AG04450 (cell line): ENCODE data around the gene ANKRD55. TPM values are rescaled to one million over a fixed set of nuclear protein-coding genes. Genes with fewer than 3 reads are reported as not detected.

ENCODE experiments used
- CTCF ChIA-PET: fragments of 300-600, 350-600 bp; formaldehyde crosslinking; extraction: SDS; loops from one replicate; lab custom pipeline; 2022; ENCODE audit warnings: antibody characterized with exemption, inconsistent platforms; lab: Charles Lee
- POLR2A ChIA-PET: fragments of 350-600 bp; formaldehyde crosslinking; extraction: SDS; loops from one replicate; lab custom pipeline; 2021; ENCODE audit warnings: antibody characterized with exemption, inconsistent platforms; lab: Yijun Ruan, JAX
- DNase-seq: peaks from one replicate; pipeline ENCODE4 v3.0.0-alpha.2; 2011; ENCODE audit warnings: low read depth, low spot score
- H3K27ac ChIP-seq: one replicate; pipeline ENCODE4 v1.5.1; 2012; ENCODE audit warnings: low read depth, low read length, control low read depth
- H3K27me3 ChIP-seq: one replicate; pipeline ENCODE4 v1.6.0; 2012; ENCODE audit warnings: low read length; ENCODE audit not compliant: control insufficient read depth, insufficient read depth
- H3K4me3 ChIP-seq: 2 replicates; pipeline ENCODE4 v1.5.1; 2011; ENCODE audit warnings: mild to moderate bottlenecking, low read depth, low read length, control low read depth
- H3K9me3 ChIP-seq: 2 replicates; pipeline ENCODE4 v1.5.1; 2012; ENCODE audit warnings: low read length; ENCODE audit not compliant: control insufficient read depth, insufficient read depth
- CTCF ChIP-seq: IDR thresholded peaks from 2 replicates; pipeline ENCODE4 v1.5.1; 2011; ENCODE audit warnings: low read depth, low read length, control low read depth, inconsistent platforms
- polyA plus RNA-seq: library from polyadenylated mRNA; depleted of rRNA; stranded (reverse); fragments of >200 nt; gene quantifications from 2 replicates; pipeline ENCODE4 v1.2.3, GENCODE V29; 2011

ANKRD55 gene
- polyA plus RNA-seq, 1 experiment = not detected

- Histone ChIP-seq H3K4me3 (no peak overlapping the region), H3K27ac (no peak overlapping the region), H3K9me3 (no peaks in the 10 kb centered on the region), H3K27me3 (no peaks in the 10 kb centered on the region)
- ChIA-PET POLR2A (no interaction called here), CTCF (no interaction called here)
- no peak for DNase-seq
- no peak for TF ChIP-seq CTCF
Observed at GRCh38 chr5:56094579-56095361, 138.4 kb downstream of the ANKRD55 start.

GRCh38 chr5:56093970-56094369 is 139.2 kb downstream of the ANKRD55 start:
- no peak for TF ChIP-seq CTCF
- H3K27ac ChIP-seq = no peak overlapping the region
- CTCF ChIA-PET = no interaction called here
- no peak for DNase-seq
- POLR2A ChIA-PET = no interaction called here
- no peaks in the 10 kb centered on the region for H3K27me3 ChIP-seq
- H3K9me3 ChIP-seq = no peaks in the 10 kb centered on the region
- no peak overlapping the region for H3K4me3 ChIP-seq

- H3K4me3 ChIP-seq = no peak overlapping the region
- H3K27ac ChIP-seq = no peak overlapping the region
- DNase-seq = no peak
- no peaks in the 10 kb centered on the region for H3K27me3 ChIP-seq
- ChIA-PET POLR2A (no interaction called here), CTCF (interaction anchor here (0.6 kb wide), 1 partner anchor 156 kb away, joined by 5 read pairs; no protein-coding TSS in a partner anchor)
- no peaks in the 10 kb centered on the region for H3K9me3 ChIP-seq
- no peak for TF ChIP-seq CTCF
Observed at GRCh38 chr5:56092115-56092514, 141.0 kb downstream of the ANKRD55 start.

GRCh38 chr5:56091664-56092063 is 141.5 kb downstream of the ANKRD55 start:
- DNase-seq = no peak
- no peak overlapping the region for H3K27ac ChIP-seq
- no peak for TF ChIP-seq CTCF
- CTCF ChIA-PET = no interaction called here
- no peak overlapping the region for H3K4me3 ChIP-seq
- POLR2A ChIA-PET = no interaction called here
- no peaks in the 10 kb centered on the region for H3K9me3 ChIP-seq
- no peaks in the 10 kb centered on the region for H3K27me3 ChIP-seq

- no peak overlapping the region for H3K27ac ChIP-seq
- ChIA-PET POLR2A (no interaction called here), CTCF (interaction anchor here (0.5 to 0.7 kb wide), 2 partner anchors 17 to 547 kb away, joined by 3 read pairs; no protein-coding TSS in a partner anchor)
- H3K4me3 ChIP-seq = no peak overlapping the region
- no peak for DNase-seq
- H3K27me3 ChIP-seq = no peaks in the 10 kb centered on the region
- no peak for TF ChIP-seq CTCF
- H3K9me3 ChIP-seq = no peaks in the 10 kb centered on the region
Observed at GRCh38 chr5:56090793-56091460, 142.2 kb downstream of the ANKRD55 start.
